Ovary (tissue), 9 donors: ENCODE data around the gene DNAJC15. TPM values are rescaled to one million over a fixed set of nuclear protein-coding genes. Genes with fewer than 3 reads are reported as not detected.
"Not testable (repeated sequence)": the region's sequence is repeated elsewhere in the genome, so short reads cannot be mapped to it uniquely, and the experiment has no call there.

Source experiments
- DNase-seq, 5 donors: peaks; one replicate each; pipeline ENCODE4 v3.0.0-alpha.2; 2019 to 2020
- H3K27ac ChIP-seq, 2 donors: fragments of 200-600 bp; one replicate each; pipeline versions ENCODE4 v1.5.1 to v1.8.0; 2019 to 2022
- H3K27me3 ChIP-seq: fragments of 200-600 bp; one replicate; pipeline ENCODE4 v1.8.0; 2022
- H3K36me3 ChIP-seq: fragments of 200-600 bp; sonication (generic); one replicate; pipeline ENCODE4 v1.5.1; 2019
- H3K4me1 ChIP-seq: one replicate; pipeline ENCODE4 v1.8.1; 2013; ENCODE audit warnings: mild to moderate bottlenecking, moderate library complexity; ENCODE audit not compliant: insufficient read depth
- H3K4me3 ChIP-seq: fragments of 200-600 bp; sonication (generic); one replicate; pipeline ENCODE4 v1.5.1; 2017
- H3K9me3 ChIP-seq, 2 donors: fragments of 200-600 bp in 1 of 2; sonication (generic) in 1 of 2; one replicate each; pipeline versions ENCODE4 v1.5.1 to v1.8.1; 2013 to 2019; ENCODE audit warnings: mild to moderate bottlenecking in 1 of 2, moderate library complexity in 1 of 2
- CTCF ChIP-seq, 3 donors: fragments of 450-650 bp in 2 of 3; fragments of 200-600 bp in 1 of 3; IDR thresholded peaks; one replicate each; pipeline versions ENCODE4 v1.5.1 to v1.8.0; 2016 to 2022; ENCODE audit warnings: antibody characterized with exemption in 3 of 3, mild to moderate bottlenecking in 1 of 3
- EP300 ChIP-seq: sonication (generic); formaldehyde crosslinking; IDR thresholded peaks from one replicate; pipeline ENCODE4 v1.6.1; 2017; ENCODE audit warnings: antibody characterized with exemption
- POLR2A ChIP-seq: fragments of 450-650 bp; IDR thresholded peaks from one replicate; pipeline ENCODE4 v1.6.1; 2017; ENCODE audit warnings: antibody characterized with exemption, mild to moderate bottlenecking, moderate library complexity
- WGBS, 3 donors: extraction: QIAGEN DNeasy Blood & Tissue Kit in 1 of 3; methylation state at CpG; one replicate each; pipeline versions ENCODE4 v1.1.5 to v1.1.7; 2013 to 2017; 5-methylcytosine and 5-hydroxymethylcytosine counted together
- intact Hi-C, 4 donors: fragments of 100-400 bp; cut with DNase I; formaldehyde crosslinking; loops; one replicate each; pipeline versions ENCODE4 v1.11.0 to v1.15.1; 2022 to 2023
- polyA plus RNA-seq, 2 donors: library from polyadenylated mRNA; stranded (reverse); fragments of 200-250 nt in 1 of 2; fragments of 350-450 nt in 1 of 2; fragmentation: Illumina TruSeq in 1 of 2; extraction: RNeasy Lipid Tissue Mini Kit (QIAGEN cat#74804) in 1 of 2; gene quantifications; one replicate each; pipeline ENCODE4 v1.2.3, GENCODE V29; 2013 to 2014
- total RNA-seq, 7 donors: library from RNA; depleted of rRNA in 2 of 7; stranded (reverse); fragments of >200 nt in 2 of 7; fragmentation: NEBNext Ultra II Directional in 3 of 7; extraction: Animal tissue kit (Norgen Biotek cat#: 25700) in 3 of 7; gene quantifications; one replicate each; pipeline versions ENCODE4 v1.1.0 to v1.2.4, GENCODE V29; 2016 to 2023
- donor health status: DM: no; HTN: no; CAD: no; lungs with moderate emphysema.
- donor health status: DM: no; HTN: no; CAD: no.
- donor health status: Bipolar disorder and iron deficiency.
- donor health status: DM: yes; HTN: yes; CAD: no.
- donor health status: DM: no; HTN: no; CAD: no.
- donor health status: DM: yes; HTN: yes; CAD: no.

The DNAJC15 gene
- total and polyA plus RNA-seq, 9 donors: 0.23 to 6.2 (median 2.9) TPM

DNA sequence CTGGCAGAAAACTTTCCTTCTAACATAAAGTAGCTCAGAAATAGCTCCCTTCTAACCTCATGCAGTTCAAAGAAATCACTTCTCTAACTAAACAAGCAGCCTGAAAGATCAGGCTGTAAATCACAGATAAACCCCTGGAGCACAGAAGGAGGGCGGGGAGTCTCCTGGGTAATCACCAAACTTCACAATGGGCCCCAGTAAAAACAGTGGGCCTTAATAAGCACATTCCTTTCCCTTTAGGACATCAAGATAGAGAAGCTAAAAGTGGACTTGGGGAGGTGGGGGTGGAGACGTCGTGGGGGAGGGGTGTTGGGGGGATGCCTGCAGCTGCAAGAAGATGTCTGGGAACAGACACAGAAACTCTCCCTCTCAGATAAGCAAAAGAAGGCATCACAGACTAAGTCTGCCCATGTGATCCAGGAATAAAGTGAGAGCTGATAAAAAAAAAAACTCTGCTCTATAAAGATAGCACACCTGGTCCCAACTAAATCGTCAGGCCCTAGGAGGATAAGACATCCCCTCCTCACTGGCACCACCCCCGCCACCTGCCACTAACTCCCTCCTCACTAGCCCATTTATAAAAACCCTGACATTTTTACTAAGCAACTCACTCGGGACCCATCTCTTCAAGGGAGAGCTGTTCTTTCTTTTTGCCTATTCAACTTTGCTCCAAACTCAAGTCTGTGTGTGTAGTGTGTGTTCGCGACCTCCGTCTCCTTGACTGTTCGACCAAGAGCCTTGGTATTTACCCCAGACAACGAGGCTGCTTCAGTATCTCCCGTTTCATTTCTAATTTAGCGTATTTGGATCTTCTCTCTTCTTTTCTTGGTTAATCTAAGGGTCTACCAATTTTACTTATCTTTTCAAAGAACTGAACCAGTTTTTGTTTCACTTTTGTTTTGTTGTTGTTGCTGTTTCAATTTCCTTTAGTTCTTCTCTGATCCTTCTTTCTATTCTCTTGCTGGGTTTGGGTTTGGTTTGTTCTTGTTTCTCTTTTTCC is 31.7 kb downstream of the DNAJC15 start:
- H3K27ac ChIP-seq: peak overlapping the region; percentile 49 to 52
- TF ChIP-seq POLR2A (no peak), EP300 (no peak), CTCF (IDR thresholded peaks at IDR 0.05) (no peak)
- no peaks in the 10 kb centered on the region for H3K27me3 ChIP-seq
- intact Hi-C loops: no loop called here
- 6 to 12% (median 12%) methylated on average over 13 of the region's 13 CpGs for WGBS, 3 donors
- no peaks in the 10 kb centered on the region for H3K36me3 ChIP-seq
- no peaks in the 10 kb centered on the region for H3K4me1 ChIP-seq
- peak in 4 of 5 donors; percentile 23 to 66 (median 40) for DNase-seq
- H3K4me3 ChIP-seq: peak overlapping the region; percentile 31
- H3K9me3 ChIP-seq: no peaks in the 10 kb centered on the region

- no peak overlapping the region for H3K4me3 ChIP-seq
- H3K27ac ChIP-seq: no peak overlapping the region
- H3K27me3 ChIP-seq: no peaks in the 10 kb centered on the region
- no peaks in the 10 kb centered on the region for H3K36me3 ChIP-seq
- intact Hi-C loops: no loop called here
- WGBS, 3 donors: 80 to 92% (median 86%) methylated on average over 3 of the region's 3 CpGs
- no peaks in the 10 kb centered on the region for H3K9me3 ChIP-seq
- TF ChIP-seq POLR2A (no peak), EP300 (no peak), CTCF (IDR thresholded peaks at IDR 0.05) (no peak)
- H3K4me1 ChIP-seq: no peaks in the 10 kb centered on the region
- no peak for DNase-seq
Observed at GRCh38 chr13:43057653-43058317, 34.4 kb downstream of the DNAJC15 start.

DNA sequence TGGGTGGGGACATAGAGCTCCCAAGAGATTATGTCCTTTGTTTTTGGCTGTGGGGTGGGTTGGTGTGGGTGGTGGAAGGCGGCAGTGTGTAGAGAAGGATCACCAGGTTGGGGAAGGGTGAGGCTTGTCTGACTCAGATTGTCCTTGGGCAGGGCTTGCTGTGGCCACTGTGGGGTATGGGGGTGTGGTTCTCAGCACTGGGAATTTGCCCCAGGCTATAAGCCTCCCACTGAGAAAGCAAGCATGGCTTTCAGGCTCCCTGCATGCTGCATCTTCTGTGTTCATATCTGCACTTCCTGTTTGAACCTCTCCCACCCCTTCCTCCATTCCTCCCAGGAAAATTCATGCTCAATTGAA is 34.9 kb downstream of the DNAJC15 start:
- Histone ChIP-seq H3K27ac (no peak overlapping the region), H3K9me3 (no peaks in the 10 kb centered on the region), H3K36me3 (no peaks in the 10 kb centered on the region), H3K27me3 (no peaks in the 10 kb centered on the region), H3K4me3 (no peak overlapping the region), H3K4me1 (no peaks in the 10 kb centered on the region)
- DNase-seq: no peak
- no peak for TF ChIP-seq CTCF (IDR thresholded peaks at IDR 0.05)
- no peak for TF ChIP-seq POLR2A
- no peak for TF ChIP-seq EP300
- intact Hi-C loops: no loop called here
- WGBS, 3 donors: 70 to 93% (median 74%) methylated on average over 1 of the region's 1 CpG

GRCh38 chr13:43058831-43059230 is 35.4 kb downstream of the DNAJC15 start:
- Histone ChIP-seq H3K4me3 (no peak overlapping the region), H3K36me3 (no peaks in the 10 kb centered on the region), H3K27me3 (no peaks in the 10 kb centered on the region), H3K9me3 (no peaks in the 10 kb centered on the region), H3K4me1 (no peaks in the 10 kb centered on the region), H3K27ac (no peak overlapping the region)
- no peak for DNase-seq
- intact Hi-C loops: no loop called here
- TF ChIP-seq EP300: no peak
- no peak for TF ChIP-seq POLR2A
- TF ChIP-seq CTCF (IDR thresholded peaks at IDR 0.05): no peak
- 24 to 28% (median 28%) methylated on average over 6 of the region's 6 CpGs for WGBS, 3 donors

GRCh38 chr13:43059779-43060178 is 36.4 kb downstream of the DNAJC15 start:
- H3K4me3 ChIP-seq, DNase-seq, H3K27ac ChIP-seq, H3K9me3 ChIP-seq, H3K27me3 ChIP-seq, intact Hi-C loops, H3K36me3 ChIP-seq, H3K4me1 ChIP-seq: not testable (repeated sequence)
- WGBS, 3 donors: 95 to 96% (median 96%) methylated on average over 7 of the region's 7 CpGs

DNA sequence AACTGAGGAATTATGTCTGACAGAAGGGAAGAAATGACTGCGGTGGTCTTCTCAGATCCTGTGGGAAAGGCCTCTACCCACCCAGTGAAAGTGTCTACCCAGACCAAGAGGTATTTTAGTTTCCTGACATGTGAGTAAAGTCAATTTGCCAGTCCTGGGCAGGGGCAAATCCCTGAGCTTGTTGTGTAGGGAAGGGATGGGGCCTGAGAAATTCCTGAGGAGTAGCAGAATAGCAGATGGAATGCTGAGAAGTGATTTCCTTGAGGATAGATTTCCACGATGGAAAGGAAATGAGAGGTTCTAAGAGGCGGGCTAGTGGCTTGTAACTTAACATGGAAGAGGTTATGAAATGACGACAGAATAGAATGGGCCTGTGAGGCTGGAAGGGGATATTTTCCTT is 37.4 kb downstream of the DNAJC15 start:
- 87 to 90% (median 89%) methylated on average over 4 of the region's 4 CpGs for WGBS, 3 donors
- H3K27me3 ChIP-seq, H3K4me3 ChIP-seq, intact Hi-C loops, H3K4me1 ChIP-seq, H3K9me3 ChIP-seq, DNase-seq, H3K36me3 ChIP-seq, H3K27ac ChIP-seq: not testable (repeated sequence)
